CD4-positive, CD25-positive, alpha-beta regulatory T cell (primary cell): ENCODE measurements around the gene ARHGAP5. TPM values are rescaled to one million over a fixed set of nuclear protein-coding genes. Genes with fewer than 3 reads are reported as not detected.

Experiments
- ATAC-seq, 2 donors: fragments of 150-1000 bp; cut with Tn5 transposase; one replicate each; pipeline ENCODE4 v1.10.0; 2021; ENCODE audit warnings: low read depth in 2 of 2, moderate number of reproducible peaks in 2 of 2, moderate library complexity in 1 of 2
- DNase-seq, 3 donors: peaks; one replicate each; pipeline versions ENCODE4 v3.0.0 to v3.0.0-alpha.2; 2012 to 2022; ENCODE audit warnings: mixed read lengths in 1 of 3
- H3K27ac ChIP-seq: one replicate; pipeline ENCODE4 v1.7.0; 2013; ENCODE audit warnings: mild to moderate bottlenecking, low read length; ENCODE audit not compliant: insufficient read depth, poor library complexity, severe bottlenecking
- H3K27me3 ChIP-seq: one replicate; pipeline ENCODE4 v1.7.0; 2013; ENCODE audit warnings: low read length; ENCODE audit not compliant: control insufficient read depth, insufficient read depth
- H3K36me3 ChIP-seq: one replicate; pipeline ENCODE4 v1.7.0; 2013; ENCODE audit warnings: mild to moderate bottlenecking, low read length, moderate library complexity; ENCODE audit not compliant: control insufficient read depth, insufficient read depth
- H3K4me1 ChIP-seq: 2 replicates; pipeline ENCODE4 v1.7.0; 2013; ENCODE audit warnings: mild to moderate bottlenecking, low read length; ENCODE audit not compliant: insufficient read depth, control insufficient read depth, poor library complexity, severe bottlenecking
- H3K4me3 ChIP-seq: one replicate; pipeline ENCODE4 v1.7.0; 2013; ENCODE audit warnings: low read depth, mild to moderate bottlenecking, low read length, moderate library complexity
- H3K9me3 ChIP-seq, 2 experiments: 1 replicate in 1 of 2; 2 replicates in 1 of 2; pipeline ENCODE4 v1.7.0; 2013; ENCODE audit warnings: low read length in 2 of 2, mild to moderate bottlenecking in 1 of 2, moderate library complexity in 1 of 2; ENCODE audit not compliant: control insufficient read depth in 2 of 2
- H3K27ac Mint-ChIP-seq, 3 donors: one replicate each; pipeline ENCODE4 v1.8.0; 2020 to 2022; ENCODE audit warnings: mild to moderate bottlenecking in 3 of 3, mixed read lengths in 3 of 3, moderate library complexity in 2 of 3
- H3K27me3 Mint-ChIP-seq: one replicate; pipeline ENCODE4 v1.8.0; 2022; ENCODE audit warnings: mild to moderate bottlenecking, mixed read lengths
- H3K36me3 Mint-ChIP-seq: one replicate; pipeline ENCODE4 v1.8.0; 2020; ENCODE audit warnings: mixed read lengths
- H3K4me1 Mint-ChIP-seq, 4 donors: one replicate each; pipeline ENCODE4 v1.8.0; 2020 to 2022; ENCODE audit warnings: mixed read lengths in 4 of 4, mild to moderate bottlenecking in 1 of 4
- H3K4me3 Mint-ChIP-seq, 4 donors: one replicate each; pipeline ENCODE4 v1.8.0; 2020 to 2022; ENCODE audit warnings: mild to moderate bottlenecking in 4 of 4, mixed read lengths in 4 of 4, moderate library complexity in 3 of 4
- H3K9me3 Mint-ChIP-seq, 7 donors: one replicate each; pipeline ENCODE4 v1.8.0; 2020 to 2022; ENCODE audit warnings: mixed read lengths in 7 of 7, mild to moderate bottlenecking in 3 of 7, moderate library complexity in 2 of 7
- polyA plus RNA-seq, 4 donors: library from polyadenylated mRNA; unstranded; fragments of 300-500 nt; fragmentation: Illumina TruSeq; gene quantifications; one replicate each; pipeline ENCODE4 v1.2.3, GENCODE V29; 2021
- total RNA-seq: library from RNA; stranded (reverse); gene quantifications from one replicate; pipeline ENCODE4 v1.2.3, GENCODE V29; 2022

The ARHGAP5 gene
- total and polyA plus RNA-seq, 5 donors from 2014 or later, result 25.2 to 38.4 (median 32.1) TPM

GRCh38 chr14:32166924-32167323 is 89.8 kb downstream of the ARHGAP5 start:
- H3K27me3 Mint-ChIP-seq, result no peaks in the 10 kb centered on the region
- ATAC-seq (no peak), DNase-seq (no peak)
- H3K27ac Mint-ChIP-seq, result no peak overlapping the region
- no peak overlapping the region for H3K4me3 Mint-ChIP-seq
- peaks cover 0 to 12% (median 0%) of the 10 kb centered on the region in 7 donors for H3K9me3 Mint-ChIP-seq
- Histone ChIP-seq H3K4me1 (no peaks in the 10 kb centered on the region), H3K9me3 (no peaks in the 10 kb centered on the region), H3K4me3 (no peak overlapping the region), H3K27ac (no peak overlapping the region), H3K36me3 (no peaks in the 10 kb centered on the region), H3K27me3 (no peaks in the 10 kb centered on the region)
- H3K4me1 Mint-ChIP-seq, result no peaks in the 10 kb centered on the region
- H3K36me3 Mint-ChIP-seq, result no peaks in the 10 kb centered on the region

GRCh38 chr14:32167907-32168306 is 90.8 kb downstream of the ARHGAP5 start:
- Histone ChIP-seq H3K9me3 (no peaks in the 10 kb centered on the region), H3K36me3 (no peaks in the 10 kb centered on the region), H3K4me1 (no peaks in the 10 kb centered on the region), H3K27me3 (no peaks in the 10 kb centered on the region), H3K27ac (no peak overlapping the region), H3K4me3 (no peak overlapping the region)
- DNase-seq (no peak), ATAC-seq (no peak)
- no peaks in the 10 kb centered on the region for H3K4me1 Mint-ChIP-seq
- H3K4me3 Mint-ChIP-seq, result no peak overlapping the region
- no peak overlapping the region for H3K27ac Mint-ChIP-seq
- H3K27me3 Mint-ChIP-seq, result no peaks in the 10 kb centered on the region
- no peaks in the 10 kb centered on the region for H3K36me3 Mint-ChIP-seq
- H3K9me3 Mint-ChIP-seq, result peaks cover 0 to 7% (median 0%) of the 10 kb centered on the region in 7 donors

DNA sequence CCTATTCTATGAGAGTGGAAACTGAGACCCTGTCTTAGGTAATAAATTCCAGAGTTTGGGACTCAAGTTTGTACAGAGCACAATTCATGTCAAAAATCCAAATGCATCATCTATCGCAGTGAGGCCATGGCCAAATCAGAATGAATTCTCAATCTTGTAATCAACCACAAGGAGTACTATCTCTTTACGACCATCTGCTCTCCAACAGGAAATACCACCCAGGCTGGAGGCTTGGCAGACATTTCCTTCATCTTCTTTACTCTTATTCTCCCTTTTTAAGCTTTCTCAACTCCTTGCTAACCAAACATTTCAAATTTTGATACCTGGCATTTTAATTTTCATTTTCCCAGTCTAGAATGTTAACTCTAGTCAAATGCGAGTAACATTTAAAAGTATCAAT is 92.1 kb downstream of the ARHGAP5 start:
- Histone ChIP-seq H3K4me3 (no peak overlapping the region), H3K9me3 (no peaks in the 10 kb centered on the region), H3K36me3 (no peaks in the 10 kb centered on the region), H3K27ac (no peak overlapping the region), H3K4me1 (no peaks in the 10 kb centered on the region), H3K27me3 (no peaks in the 10 kb centered on the region)
- Mint-ChIP-seq H3K36me3 (no peaks in the 10 kb centered on the region), H3K9me3 (peaks cover 0 to 3% (median 0%) of the 10 kb centered on the region in 7 donors), H3K4me1 (no peaks in the 10 kb centered on the region), H3K4me3 (no peak overlapping the region), H3K27me3 (no peaks in the 10 kb centered on the region), H3K27ac (no peak overlapping the region)
- ATAC-seq (no peak), DNase-seq (no peak)

GRCh38 chr14:32171469-32171868 is 94.4 kb downstream of the ARHGAP5 start:
- Histone ChIP-seq H3K27ac (no peak overlapping the region), H3K4me3 (no peak overlapping the region), H3K9me3 (no peaks in the 10 kb centered on the region), H3K27me3 (no peaks in the 10 kb centered on the region), H3K36me3 (no peaks in the 10 kb centered on the region), H3K4me1 (no peaks in the 10 kb centered on the region)
- no peak for DNase-seq
- no peak for ATAC-seq
- peaks cover 0 to 1% (median 0%) of the 10 kb centered on the region in 7 donors for H3K9me3 Mint-ChIP-seq
- no peak overlapping the region for H3K4me3 Mint-ChIP-seq
- H3K36me3 Mint-ChIP-seq, result no peaks in the 10 kb centered on the region
- no peaks in the 10 kb centered on the region for H3K4me1 Mint-ChIP-seq
- H3K27ac Mint-ChIP-seq, result no peak overlapping the region
- H3K27me3 Mint-ChIP-seq, result no peaks in the 10 kb centered on the region

- no peak overlapping the region for H3K4me3 Mint-ChIP-seq
- no peaks in the 10 kb centered on the region for H3K27me3 Mint-ChIP-seq
- no peak for DNase-seq
- H3K4me3 ChIP-seq, result no peak overlapping the region
- H3K4me1 ChIP-seq, result no peaks in the 10 kb centered on the region
- H3K27me3 ChIP-seq, result peaks cover 11% of the 10 kb centered on the region
- H3K9me3 Mint-ChIP-seq, result peaks cover 2 to 16% (median 10%) of the 10 kb centered on the region in 7 donors
- ATAC-seq, result no peak
- no peaks in the 10 kb centered on the region for H3K36me3 ChIP-seq
- H3K36me3 Mint-ChIP-seq, result peaks cover 4% of the 10 kb centered on the region
- H3K27ac Mint-ChIP-seq, result no peak overlapping the region
- peaks cover 0 to 7% (median 6%) of the 10 kb centered on the region in 4 donors for H3K4me1 Mint-ChIP-seq
- H3K9me3 ChIP-seq, result peaks cover 12 to 13% of the 10 kb centered on the region in 2 experiments
- no peak overlapping the region for H3K27ac ChIP-seq
These were observed 106.3 kb downstream of the ARHGAP5 start for GRCh38 chr14:32183151-32184058.

- Histone ChIP-seq H3K27me3 (peaks cover 11% of the 10 kb centered on the region), H3K4me3 (no peak overlapping the region), H3K4me1 (no peaks in the 10 kb centered on the region), H3K27ac (no peak overlapping the region), H3K9me3 (peaks cover 12 to 13% of the 10 kb centered on the region in 2 experiments), H3K36me3 (no peaks in the 10 kb centered on the region)
- Mint-ChIP-seq H3K9me3 (peaks cover 2 to 16% (median 8%) of the 10 kb centered on the region in 7 donors), H3K27ac (no peak overlapping the region), H3K4me1 (peaks cover 0 to 7% (median 6%) of the 10 kb centered on the region in 4 donors), H3K4me3 (no peak overlapping the region), H3K27me3 (no peaks in the 10 kb centered on the region), H3K36me3 (peaks cover 4% of the 10 kb centered on the region)
- no peak for ATAC-seq
- DNase-seq, result no peak
These were observed 108.0 kb downstream of the ARHGAP5 start for GRCh38 chr14:32185097-32185496.

- Mint-ChIP-seq H3K9me3 (peaks cover 0 to 10% (median 6%) of the 10 kb centered on the region in 7 donors), H3K27ac (peak overlapping the region in 2 of 3 donors; percentile 31 to 60), H3K27me3 (no peaks in the 10 kb centered on the region), H3K4me1 (peaks cover 0 to 7% (median 6%) of the 10 kb centered on the region in 4 donors), H3K4me3 (no peak overlapping the region), H3K36me3 (peaks cover 4% of the 10 kb centered on the region)
- Histone ChIP-seq H3K27ac (no peak overlapping the region), H3K4me3 (no peak overlapping the region), H3K27me3 (peaks cover 11% of the 10 kb centered on the region), H3K4me1 (no peaks in the 10 kb centered on the region), H3K9me3 (peaks cover 12 to 13% of the 10 kb centered on the region in 2 experiments), H3K36me3 (no peaks in the 10 kb centered on the region)
- DNase-seq (peak in 1 of 3 donors; percentile 13), ATAC-seq (no peak)
These were observed 109.1 kb downstream of the ARHGAP5 start for GRCh38 chr14:32186248-32186647.
